ENCODE data around the gene ARHGAP22.

ARHGAP22 gene

GRCh38 chr10:48508791-48509772, 95.8 kb downstream of the ARHGAP22 start:
- DNase-seq, result no peak

- DNase-seq, result no peak
Measured at GRCh38 chr10:48507933-48508790, 96.7 kb downstream of the ARHGAP22 start.

GRCh38 chr10:48507494-48507893, 97.4 kb downstream of the ARHGAP22 start:
- DNase-seq, result no peak

- peak; percentile 42 for DNase-seq
Measured at GRCh38 chr10:48506147-48506917, 98.5 kb downstream of the ARHGAP22 start.

- no peak for DNase-seq
Measured at GRCh38 chr10:48505394-48506112, 99.3 kb downstream of the ARHGAP22 start.

GRCh38 chr10:48504141-48504885, 100.6 kb downstream of the ARHGAP22 start:
- DNase-seq, result no peak

GRCh38 chr10:48503293-48503911, 101.5 kb downstream of the ARHGAP22 start:
- no peak for DNase-seq

- DNase-seq, result no peak
Measured at GRCh38 chr10:48502791-48503190, 102.1 kb downstream of the ARHGAP22 start.

- DNase-seq, result no peak
Measured at GRCh38 chr10:48501787-48502771, 102.8 kb downstream of the ARHGAP22 start.

- DNase-seq, result no peak
Measured at GRCh38 chr10:48501226-48501625, 103.6 kb downstream of the ARHGAP22 start.

GRCh38 chr10:48500771-48501170, 104.1 kb downstream of the ARHGAP22 start:
- no peak for DNase-seq

- no peak for DNase-seq
Measured at GRCh38 chr10:48498940-48499510, 105.8 kb downstream of the ARHGAP22 start.

- no peak for DNase-seq
Measured at GRCh38 chr10:48497780-48498770, 106.8 kb downstream of the ARHGAP22 start.

GRCh38 chr10:48496831-48497779, 107.8 kb downstream of the ARHGAP22 start:
- DNase-seq, result peak; percentile 74

- DNase-seq, result no peak
Measured at GRCh38 chr10:48496105-48496830, 108.6 kb downstream of the ARHGAP22 start.
